ENCODE results near the gene TRAPPC5.

The TRAPPC5 gene

GRCh38 chr19:7701654-7702457 is 21.2 kb downstream of the TRAPPC5 start, which contains the start of gene FCER2:
Gene FCER2, minus strand, starts transcription at chr19:7702131. Its CDS starts 2,371 bp downstream, at chr19:7699760.
- no peak for DNase-seq

GRCh38 chr19:7703332-7703731 is 22.7 kb downstream of the TRAPPC5 start:
- no peak for DNase-seq

- no peak for DNase-seq
Measured at GRCh38 chr19:7704280-7705060, 23.8 kb downstream of the TRAPPC5 start.

GRCh38 chr19:7705387-7706187 is 25.0 kb downstream of the TRAPPC5 start:
- DNase-seq, result peak; percentile 82

GRCh38 chr19:7706188-7706954 is 25.7 kb downstream of the TRAPPC5 start:
- DNase-seq, result no peak

- DNase-seq, result no peak
Measured at GRCh38 chr19:7706955-7707456, 26.4 kb downstream of the TRAPPC5 start.

GRCh38 chr19:7709932-7710460 is 29.4 kb downstream of the TRAPPC5 start:
- no peak for DNase-seq

GRCh38 chr19:7710616-7711015 is 30.0 kb downstream of the TRAPPC5 start:
- DNase-seq, result no peak

GRCh38 chr19:7715671-7716070 is 35.0 kb downstream of the TRAPPC5 start:
- DNase-seq, result no peak

GRCh38 chr19:7716762-7717161 is 36.1 kb downstream of the TRAPPC5 start:
- no peak for DNase-seq

- DNase-seq, result no peak
Measured at GRCh38 chr19:7718668-7719067, 38.0 kb downstream of the TRAPPC5 start.

GRCh38 chr19:7720351-7720750 is 39.7 kb downstream of the TRAPPC5 start:
- DNase-seq, result no peak

GRCh38 chr19:7722231-7722651 is 41.6 kb downstream of the TRAPPC5 start:
- DNase-seq, result no peak

- no peak for DNase-seq
Measured at GRCh38 chr19:7725791-7726190, 45.2 kb downstream of the TRAPPC5 start.

- DNase-seq, result no peak
Measured at GRCh38 chr19:7729211-7729610, 48.6 kb downstream of the TRAPPC5 start.

- DNase-seq, result no peak
Measured at GRCh38 chr19:7729831-7730285, 49.2 kb downstream of the TRAPPC5 start.

- DNase-seq, result no peak
Measured at GRCh38 chr19:7730286-7731217, 49.9 kb downstream of the TRAPPC5 start.

- DNase-seq, result no peak
Measured at GRCh38 chr19:7731218-7731595, 50.6 kb downstream of the TRAPPC5 start.

- DNase-seq, result no peak
Measured at GRCh38 chr19:7731615-7732014, 51.0 kb downstream of the TRAPPC5 start.

GRCh38 chr19:7732045-7732444 is 51.4 kb downstream of the TRAPPC5 start, which contains the start of gene CLEC4G:
Gene CLEC4G, minus strand, starts transcription at chr19:7732110. Its CDS starts 8 bp downstream, at chr19:7732102.
- no peak for DNase-seq

- DNase-seq, result no peak
Measured at GRCh38 chr19:7733376-7733775, 52.7 kb downstream of the TRAPPC5 start.

Data from stimulated activated CD4-positive, alpha-beta T cell treated with anti-CD3 and anti-CD28 coated beads, Interleukin-4, amount 100 ng/mL, for 24 hours (primary cell).